ENCODE results near the gene LBR.

LBR gene

GRCh38 chr1:225360119-225360518 is 67.7 kb downstream of the LBR start:
- TF ChIP-seq ZNF560 (tag by site-specific recombination; IDR thresholded peaks at IDR 0.05; ENCODE audit: borderline replicate concordance): no peak
- TF ChIP-seq ZNF707 (tag by site-specific recombination; IDR thresholded peaks at IDR 0.05): no peak
- TF ChIP-seq ZNF202 (tag by site-specific recombination; IDR thresholded peaks at IDR 0.05; ENCODE audit: borderline replicate concordance): no peak
- TF ChIP-seq MYNN (tag by site-specific recombination; IDR thresholded peaks at IDR 0.05; ENCODE audit: borderline replicate concordance): no peak
- no peak for TF ChIP-seq ZBTB26 (tag by site-specific recombination; optimal IDR thresholded peaks at IDR 0.05)
- TF ChIP-seq, protein P1, sequence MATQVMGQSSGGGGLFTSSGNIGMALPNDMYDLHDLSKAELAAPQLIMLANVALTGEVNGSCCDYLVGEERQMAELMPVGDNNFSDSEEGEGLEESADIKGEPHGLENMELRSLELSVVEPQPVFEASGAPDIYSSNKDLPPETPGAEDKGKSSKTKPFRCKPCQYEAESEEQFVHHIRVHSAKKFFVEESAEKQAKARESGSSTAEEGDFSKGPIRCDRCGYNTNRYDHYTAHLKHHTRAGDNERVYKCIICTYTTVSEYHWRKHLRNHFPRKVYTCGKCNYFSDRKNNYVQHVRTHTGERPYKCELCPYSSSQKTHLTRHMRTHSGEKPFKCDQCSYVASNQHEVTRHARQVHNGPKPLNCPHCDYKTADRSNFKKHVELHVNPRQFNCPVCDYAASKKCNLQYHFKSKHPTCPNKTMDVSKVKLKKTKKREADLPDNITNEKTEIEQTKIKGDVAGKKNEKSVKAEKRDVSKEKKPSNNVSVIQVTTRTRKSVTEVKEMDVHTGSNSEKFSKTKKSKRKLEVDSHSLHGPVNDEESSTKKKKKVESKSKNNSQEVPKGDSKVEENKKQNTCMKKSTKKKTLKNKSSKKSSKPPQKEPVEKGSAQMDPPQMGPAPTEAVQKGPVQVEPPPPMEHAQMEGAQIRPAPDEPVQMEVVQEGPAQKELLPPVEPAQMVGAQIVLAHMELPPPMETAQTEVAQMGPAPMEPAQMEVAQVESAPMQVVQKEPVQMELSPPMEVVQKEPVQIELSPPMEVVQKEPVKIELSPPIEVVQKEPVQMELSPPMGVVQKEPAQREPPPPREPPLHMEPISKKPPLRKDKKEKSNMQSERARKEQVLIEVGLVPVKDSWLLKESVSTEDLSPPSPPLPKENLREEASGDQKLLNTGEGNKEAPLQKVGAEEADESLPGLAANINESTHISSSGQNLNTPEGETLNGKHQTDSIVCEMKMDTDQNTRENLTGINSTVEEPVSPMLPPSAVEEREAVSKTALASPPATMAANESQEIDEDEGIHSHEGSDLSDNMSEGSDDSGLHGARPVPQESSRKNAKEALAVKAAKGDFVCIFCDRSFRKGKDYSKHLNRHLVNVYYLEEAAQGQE (tag by site-specific recombination; IDR thresholded peaks at IDR 0.05): no peak
- TF ChIP-seq HOXC10 (CRISPR knock-in tag; IDR thresholded peaks at IDR 0.05): no peak
- TF ChIP-seq GLI2 (tag by site-specific recombination; IDR thresholded peaks at IDR 0.05; ENCODE audit: borderline replicate concordance, low read depth): no peak
- no peak for TF ChIP-seq ZBTB48 (tag by site-specific recombination; IDR thresholded peaks at IDR 0.05)
- TF ChIP-seq ZNF658 (tag by site-specific recombination; IDR thresholded peaks at IDR 0.05): no peak
- TF ChIP-seq, protein P2, sequence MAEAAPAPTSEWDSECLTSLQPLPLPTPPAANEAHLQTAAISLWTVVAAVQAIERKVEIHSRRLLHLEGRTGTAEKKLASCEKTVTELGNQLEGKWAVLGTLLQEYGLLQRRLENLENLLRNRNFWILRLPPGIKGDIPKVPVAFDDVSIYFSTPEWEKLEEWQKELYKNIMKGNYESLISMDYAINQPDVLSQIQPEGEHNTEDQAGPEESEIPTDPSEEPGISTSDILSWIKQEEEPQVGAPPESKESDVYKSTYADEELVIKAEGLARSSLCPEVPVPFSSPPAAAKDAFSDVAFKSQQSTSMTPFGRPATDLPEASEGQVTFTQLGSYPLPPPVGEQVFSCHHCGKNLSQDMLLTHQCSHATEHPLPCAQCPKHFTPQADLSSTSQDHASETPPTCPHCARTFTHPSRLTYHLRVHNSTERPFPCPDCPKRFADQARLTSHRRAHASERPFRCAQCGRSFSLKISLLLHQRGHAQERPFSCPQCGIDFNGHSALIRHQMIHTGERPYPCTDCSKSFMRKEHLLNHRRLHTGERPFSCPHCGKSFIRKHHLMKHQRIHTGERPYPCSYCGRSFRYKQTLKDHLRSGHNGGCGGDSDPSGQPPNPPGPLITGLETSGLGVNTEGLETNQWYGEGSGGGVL (tag by site-specific recombination; IDR thresholded peaks at IDR 0.05): no peak
- TF ChIP-seq ZNF157 (tag by site-specific recombination; IDR thresholded peaks at IDR 0.05): no peak
- no peak for TF ChIP-seq ZNF132 (tag by site-specific recombination; IDR thresholded peaks at IDR 0.05; ENCODE audit: borderline replicate concordance)
- no peak for TF ChIP-seq ZNF335 (tag by site-specific recombination; conservative IDR thresholded peaks at IDR 0.05)
- H3K27ac ChIP-seq (ENCODE audit: extremely low read depth, low read depth, low read length): no peak overlapping the region
- no peak overlapping the region for H3K4me3 ChIP-seq (ENCODE audit: low read depth, low read length)
- no peaks in the 10 kb centered on the region for H3K36me3 ChIP-seq (ENCODE audit: control insufficient read depth in 2 of 2, insufficient read depth in 1 of 2, low read length in 2 of 2)
- CTCF ChIA-PET: interaction anchor here (1.2 kb wide), 1 partner anchor 42 kb away, joined by 3 read pairs; no protein-coding TSS in a partner anchor
- no peaks in the 10 kb centered on the region for H3K4me1 ChIP-seq (ENCODE audit: control insufficient read depth, insufficient read depth, low read length)
- no peaks in the 10 kb centered on the region for H3K9me3 ChIP-seq (ENCODE audit: control insufficient read depth, insufficient read depth, low read depth, low read length)
- POLR2A ChIA-PET: no interaction called here

- ChIA-PET POLR2A (interaction anchor here (0.7 kb wide), 1 partner anchor 568 kb away, joined by 3 read pairs; the partner anchor contains the start of gene PYCR2), CTCF (interaction anchor here (1.8 kb wide), 1 partner anchor 37 kb away, joined by 13 read pairs; no protein-coding TSS in a partner anchor)
- Histone ChIP-seq H3K4me3 (ENCODE audit: low read depth, low read length) (no peak overlapping the region), H3K36me3 (ENCODE audit: control insufficient read depth in 2 of 2, insufficient read depth in 1 of 2, low read length in 2 of 2) (no peaks in the 10 kb centered on the region), H3K4me1 (ENCODE audit: control insufficient read depth, insufficient read depth, low read length) (no peaks in the 10 kb centered on the region), H3K27ac (ENCODE audit: extremely low read depth, low read depth, low read length) (no peak overlapping the region), H3K9me3 (ENCODE audit: control insufficient read depth, insufficient read depth, low read depth, low read length) (no peaks in the 10 kb centered on the region)
- TF ChIP-seq ZNF24 (tag by site-specific recombination; IDR thresholded peaks at IDR 0.05) (no peak), ZNF132 (tag by site-specific recombination; IDR thresholded peaks at IDR 0.05; ENCODE audit: borderline replicate concordance) (no peak), YY2 (tag by site-specific recombination; IDR thresholded peaks at IDR 0.05) (peak; percentile 56; the same call in 1 of the 2 replicates), ZBTB17 (tag by site-specific recombination; IDR thresholded peaks at IDR 0.05) (no peak), OSR2 (tag by site-specific recombination; IDR thresholded peaks at IDR 0.05) (no peak), TSHZ1 (tag by site-specific recombination; IDR thresholded peaks at IDR 0.05; ENCODE audit: borderline replicate concordance) (no peak), ZNF211 (tag by site-specific recombination; IDR thresholded peaks at IDR 0.05; ENCODE audit: low read depth) (no peak), GFI1B (tag by site-specific recombination; IDR thresholded peaks at IDR 0.05) (no peak), ZNF366 (tag by site-specific recombination; conservative IDR thresholded peaks at IDR 0.05) (no peak; the same call in 1 of the 2 replicates)
- TF ChIP-seq, protein P3, sequence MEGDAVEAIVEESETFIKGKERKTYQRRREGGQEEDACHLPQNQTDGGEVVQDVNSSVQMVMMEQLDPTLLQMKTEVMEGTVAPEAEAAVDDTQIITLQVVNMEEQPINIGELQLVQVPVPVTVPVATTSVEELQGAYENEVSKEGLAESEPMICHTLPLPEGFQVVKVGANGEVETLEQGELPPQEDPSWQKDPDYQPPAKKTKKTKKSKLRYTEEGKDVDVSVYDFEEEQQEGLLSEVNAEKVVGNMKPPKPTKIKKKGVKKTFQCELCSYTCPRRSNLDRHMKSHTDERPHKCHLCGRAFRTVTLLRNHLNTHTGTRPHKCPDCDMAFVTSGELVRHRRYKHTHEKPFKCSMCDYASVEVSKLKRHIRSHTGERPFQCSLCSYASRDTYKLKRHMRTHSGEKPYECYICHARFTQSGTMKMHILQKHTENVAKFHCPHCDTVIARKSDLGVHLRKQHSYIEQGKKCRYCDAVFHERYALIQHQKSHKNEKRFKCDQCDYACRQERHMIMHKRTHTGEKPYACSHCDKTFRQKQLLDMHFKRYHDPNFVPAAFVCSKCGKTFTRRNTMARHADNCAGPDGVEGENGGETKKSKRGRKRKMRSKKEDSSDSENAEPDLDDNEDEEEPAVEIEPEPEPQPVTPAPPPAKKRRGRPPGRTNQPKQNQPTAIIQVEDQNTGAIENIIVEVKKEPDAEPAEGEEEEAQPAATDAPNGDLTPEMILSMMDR (tag by site-specific recombination; IDR thresholded peaks at IDR 0.05): no peak
Observed at GRCh38 chr1:225355863-225356262, 72.0 kb downstream of the LBR start.

Data from HEK293 (cell line).